ENCODE results near the gene SMTNL1.

DNA sequence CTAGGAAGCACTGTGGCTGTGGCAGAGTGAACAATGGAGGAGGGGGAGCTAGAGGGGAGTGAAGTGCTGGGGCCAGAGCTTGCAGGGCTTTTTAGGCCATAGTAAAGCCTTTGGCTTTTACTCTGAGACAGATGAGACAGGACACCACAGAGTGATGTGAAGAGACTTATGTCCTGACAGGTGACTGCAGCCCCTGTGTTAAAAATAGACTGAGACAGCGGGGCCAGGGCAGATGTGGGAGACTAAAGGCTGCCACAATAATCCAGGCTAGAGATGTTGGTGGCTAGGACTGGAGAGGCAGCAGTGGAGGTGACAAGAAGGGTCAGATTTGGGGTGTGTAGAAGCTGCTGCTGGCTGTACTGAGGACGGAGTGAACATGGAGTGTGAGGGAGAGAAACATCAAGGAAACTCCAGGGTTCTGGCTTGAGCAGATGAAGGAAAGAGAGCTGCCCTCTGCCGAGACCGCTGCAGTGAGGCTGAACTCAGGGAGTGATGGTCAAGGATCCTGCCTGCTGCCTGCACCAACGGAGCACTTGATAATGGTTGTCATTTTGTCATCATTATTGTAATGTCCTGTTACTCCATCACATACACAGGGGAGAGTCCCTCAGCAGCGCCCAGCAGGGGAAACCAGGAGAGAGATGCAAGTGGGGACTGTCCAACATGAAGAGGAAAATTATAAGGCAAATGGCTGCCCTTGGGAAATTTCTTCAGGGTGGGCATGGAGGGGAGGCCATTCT is 49.3 kb upstream of the SMTNL1 start:
- no peak for TF ChIP-seq POLR2A (IDR thresholded peaks at IDR 0.05)
- TF ChIP-seq, protein P1, sequence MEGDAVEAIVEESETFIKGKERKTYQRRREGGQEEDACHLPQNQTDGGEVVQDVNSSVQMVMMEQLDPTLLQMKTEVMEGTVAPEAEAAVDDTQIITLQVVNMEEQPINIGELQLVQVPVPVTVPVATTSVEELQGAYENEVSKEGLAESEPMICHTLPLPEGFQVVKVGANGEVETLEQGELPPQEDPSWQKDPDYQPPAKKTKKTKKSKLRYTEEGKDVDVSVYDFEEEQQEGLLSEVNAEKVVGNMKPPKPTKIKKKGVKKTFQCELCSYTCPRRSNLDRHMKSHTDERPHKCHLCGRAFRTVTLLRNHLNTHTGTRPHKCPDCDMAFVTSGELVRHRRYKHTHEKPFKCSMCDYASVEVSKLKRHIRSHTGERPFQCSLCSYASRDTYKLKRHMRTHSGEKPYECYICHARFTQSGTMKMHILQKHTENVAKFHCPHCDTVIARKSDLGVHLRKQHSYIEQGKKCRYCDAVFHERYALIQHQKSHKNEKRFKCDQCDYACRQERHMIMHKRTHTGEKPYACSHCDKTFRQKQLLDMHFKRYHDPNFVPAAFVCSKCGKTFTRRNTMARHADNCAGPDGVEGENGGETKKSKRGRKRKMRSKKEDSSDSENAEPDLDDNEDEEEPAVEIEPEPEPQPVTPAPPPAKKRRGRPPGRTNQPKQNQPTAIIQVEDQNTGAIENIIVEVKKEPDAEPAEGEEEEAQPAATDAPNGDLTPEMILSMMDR (IDR thresholded peaks at IDR 0.05) = no peak

All from esophagus squamous epithelium (tissue), 4 donors.